Upper lobe of right lung (tissue), 1 donor: ENCODE data around the gene SLC38A8. TPM values are rescaled to one million over a fixed set of nuclear protein-coding genes. Genes with fewer than 3 reads are reported as not detected.

Experiments
- ATAC-seq: fragments of 200-7000 bp; cut with Tn5 transposase; one replicate; pipeline ENCODE4 v1.9.1; 2020; ENCODE audit warnings: mild to moderate bottlenecking, moderate library complexity
- DNase-seq: peaks from one replicate; pipeline ENCODE4 v3.0.0-alpha.2; 2020
- H3K27ac ChIP-seq: fragments of 200-600 bp; one replicate; pipeline ENCODE4 v1.8.0; 2022
- H3K27me3 ChIP-seq: fragments of 200-600 bp; one replicate; pipeline ENCODE4 v1.8.0; 2022; ENCODE audit warnings: mild to moderate bottlenecking
- H3K36me3 ChIP-seq: fragments of 200-600 bp; one replicate; pipeline ENCODE4 v1.8.0; 2022
- H3K4me1 ChIP-seq: fragments of 200-600 bp; one replicate; pipeline ENCODE4 v1.8.0; 2022
- H3K4me3 ChIP-seq: fragments of 200-600 bp; one replicate; pipeline ENCODE4 v1.8.0; 2022; ENCODE audit warnings: mild to moderate bottlenecking
- H3K9me3 ChIP-seq: fragments of 200-600 bp; one replicate; pipeline ENCODE4 v1.8.0; 2022
- intact Hi-C: fragments of 100-400 bp; cut with DNase I; formaldehyde crosslinking; loops from one replicate; pipeline ENCODE4 v1.11.0; 2022
- total RNA-seq: library from RNA; stranded (reverse); fragmentation: NEBNext Ultra II Directional; extraction: Animal tissue kit (Norgen Biotek cat#: 25700); gene quantifications from one replicate; pipeline ENCODE4 v1.2.1, GENCODE V29; 2021
- TF ChIP-seq, protein P1 (sequence below): fragments of 200-600 bp; IDR thresholded peaks from one replicate; pipeline ENCODE4 v1.8.0; 2022; ENCODE audit warnings: antibody characterized with exemption
- donor health status: DM: no; HTN: yes; CAD: no; lungs with severe emphysema.

Gene SLC38A8
- total RNA-seq, 1 donor from 2014 or later, result not detected

DNA sequence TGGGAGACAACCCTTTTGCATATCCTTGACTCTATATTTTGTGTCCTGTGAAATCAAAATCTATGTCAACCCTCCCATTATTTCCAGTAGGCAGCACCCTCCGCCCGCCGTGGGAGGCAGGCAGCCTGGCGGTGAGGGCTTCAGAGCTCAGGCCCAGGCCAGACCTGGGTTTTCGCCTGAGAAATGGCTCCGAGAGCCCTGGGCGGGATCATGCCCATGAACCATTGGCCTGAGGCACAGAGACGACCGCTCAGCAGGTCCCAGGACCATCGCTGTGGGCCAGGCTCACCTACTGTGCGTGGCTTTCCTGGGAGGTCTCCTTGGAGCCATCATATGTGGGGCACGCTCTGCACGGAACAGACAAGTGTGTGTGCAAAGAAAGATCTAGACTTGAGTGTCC, 6.3 kb upstream of the SLC38A8 start:
- intact Hi-C loops, result no loop called here
- DNase-seq (peak; percentile 48), ATAC-seq (no peak)
- no peaks in the 10 kb centered on the region for H3K27me3 ChIP-seq
- no peak overlapping the region for H3K27ac ChIP-seq
- peaks cover 36% of the 10 kb centered on the region for H3K36me3 ChIP-seq
- H3K4me3 ChIP-seq, result no peak overlapping the region
- no peaks in the 10 kb centered on the region for H3K9me3 ChIP-seq
- H3K4me1 ChIP-seq, result no peaks in the 10 kb centered on the region
- TF ChIP-seq, protein P1, sequence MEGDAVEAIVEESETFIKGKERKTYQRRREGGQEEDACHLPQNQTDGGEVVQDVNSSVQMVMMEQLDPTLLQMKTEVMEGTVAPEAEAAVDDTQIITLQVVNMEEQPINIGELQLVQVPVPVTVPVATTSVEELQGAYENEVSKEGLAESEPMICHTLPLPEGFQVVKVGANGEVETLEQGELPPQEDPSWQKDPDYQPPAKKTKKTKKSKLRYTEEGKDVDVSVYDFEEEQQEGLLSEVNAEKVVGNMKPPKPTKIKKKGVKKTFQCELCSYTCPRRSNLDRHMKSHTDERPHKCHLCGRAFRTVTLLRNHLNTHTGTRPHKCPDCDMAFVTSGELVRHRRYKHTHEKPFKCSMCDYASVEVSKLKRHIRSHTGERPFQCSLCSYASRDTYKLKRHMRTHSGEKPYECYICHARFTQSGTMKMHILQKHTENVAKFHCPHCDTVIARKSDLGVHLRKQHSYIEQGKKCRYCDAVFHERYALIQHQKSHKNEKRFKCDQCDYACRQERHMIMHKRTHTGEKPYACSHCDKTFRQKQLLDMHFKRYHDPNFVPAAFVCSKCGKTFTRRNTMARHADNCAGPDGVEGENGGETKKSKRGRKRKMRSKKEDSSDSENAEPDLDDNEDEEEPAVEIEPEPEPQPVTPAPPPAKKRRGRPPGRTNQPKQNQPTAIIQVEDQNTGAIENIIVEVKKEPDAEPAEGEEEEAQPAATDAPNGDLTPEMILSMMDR, result no peak

DNA sequence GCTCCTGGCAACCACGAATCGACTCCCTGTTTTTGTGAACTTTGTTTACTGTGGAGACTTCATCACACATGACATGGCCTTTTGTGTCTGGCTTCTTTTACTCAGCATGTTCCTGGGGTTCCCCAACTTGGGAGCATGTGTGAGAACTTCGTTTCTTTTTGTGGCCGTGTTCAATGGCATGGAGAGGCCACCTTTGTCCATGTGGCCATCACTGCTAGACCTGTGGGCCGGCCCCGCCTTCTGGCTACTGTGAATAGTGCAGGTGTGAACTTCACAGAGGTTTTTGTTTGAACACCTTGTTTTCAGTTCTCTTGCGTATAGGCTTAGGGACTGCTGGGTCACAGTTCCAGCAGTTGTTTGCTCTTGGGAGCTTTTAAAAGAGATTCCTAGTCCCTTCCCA, 5.7 kb upstream of the SLC38A8 start:
- Histone ChIP-seq H3K4me3 (no peak overlapping the region), H3K36me3 (peaks cover 30% of the 10 kb centered on the region), H3K27ac (no peak overlapping the region), H3K27me3 (no peaks in the 10 kb centered on the region), H3K4me1 (no peaks in the 10 kb centered on the region), H3K9me3 (no peaks in the 10 kb centered on the region)
- TF ChIP-seq, protein P1, result no peak
- ATAC-seq (no peak), DNase-seq (peak; percentile 59)
- intact Hi-C loops, result no loop called here

DNA sequence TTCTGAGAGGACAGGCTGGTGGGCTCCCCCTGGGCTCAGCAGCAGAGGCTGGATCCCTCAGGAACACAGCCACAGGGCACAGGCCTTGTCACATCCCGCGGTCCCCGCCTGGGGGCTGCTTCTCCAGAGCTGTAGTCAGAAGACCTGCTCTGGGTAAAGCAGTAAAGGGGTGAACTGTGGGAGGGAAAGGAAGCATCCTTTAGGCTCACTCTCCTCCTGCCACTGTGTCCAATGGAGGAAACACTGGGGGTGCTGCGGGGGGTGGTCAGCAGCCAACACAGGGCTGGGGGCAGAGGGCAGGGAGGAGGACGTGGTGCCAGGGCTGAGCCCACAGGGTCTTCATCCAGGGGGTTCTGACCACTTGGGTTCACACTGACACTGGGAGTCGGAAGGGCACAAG, 5.0 kb upstream of the SLC38A8 start:
- Histone ChIP-seq H3K9me3 (no peaks in the 10 kb centered on the region), H3K27ac (no peak overlapping the region), H3K36me3 (peaks cover 24% of the 10 kb centered on the region), H3K27me3 (peaks cover 2% of the 10 kb centered on the region), H3K4me1 (no peaks in the 10 kb centered on the region), H3K4me3 (no peak overlapping the region)
- TF ChIP-seq, protein P1, result no peak
- ATAC-seq (no peak), DNase-seq (peak; percentile 58)
- intact Hi-C loops, result no loop called here

DNA sequence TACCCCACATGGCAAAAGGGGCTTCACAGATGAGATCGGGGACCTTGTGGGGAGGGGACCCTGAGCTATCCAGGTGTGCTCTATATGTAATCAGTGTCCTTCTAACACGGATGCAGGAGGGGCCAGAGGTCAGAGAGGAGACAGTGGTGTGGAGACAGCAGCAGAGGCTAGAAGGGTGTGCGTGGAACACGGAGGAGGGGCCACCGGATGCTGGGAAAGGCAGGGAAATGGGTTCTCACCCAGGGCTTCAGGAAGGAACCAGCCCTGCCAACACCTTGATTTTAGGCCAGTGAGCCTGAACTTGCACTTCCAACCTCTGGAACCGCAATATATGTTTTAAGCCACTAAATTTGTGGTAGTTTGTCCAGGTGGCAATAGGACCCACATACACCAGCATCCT, 4.6 kb upstream of the SLC38A8 start:
- TF ChIP-seq, protein P1, result no peak
- no peak for ATAC-seq
- no peak overlapping the region for H3K4me3 ChIP-seq
- no peak overlapping the region for H3K27ac ChIP-seq
- peaks cover 20% of the 10 kb centered on the region for H3K36me3 ChIP-seq
- H3K9me3 ChIP-seq, result no peaks in the 10 kb centered on the region
- no peak for DNase-seq
- intact Hi-C loops, result no loop called here
- H3K27me3 ChIP-seq, result peaks cover 5% of the 10 kb centered on the region
- H3K4me1 ChIP-seq, result no peaks in the 10 kb centered on the region

DNA sequence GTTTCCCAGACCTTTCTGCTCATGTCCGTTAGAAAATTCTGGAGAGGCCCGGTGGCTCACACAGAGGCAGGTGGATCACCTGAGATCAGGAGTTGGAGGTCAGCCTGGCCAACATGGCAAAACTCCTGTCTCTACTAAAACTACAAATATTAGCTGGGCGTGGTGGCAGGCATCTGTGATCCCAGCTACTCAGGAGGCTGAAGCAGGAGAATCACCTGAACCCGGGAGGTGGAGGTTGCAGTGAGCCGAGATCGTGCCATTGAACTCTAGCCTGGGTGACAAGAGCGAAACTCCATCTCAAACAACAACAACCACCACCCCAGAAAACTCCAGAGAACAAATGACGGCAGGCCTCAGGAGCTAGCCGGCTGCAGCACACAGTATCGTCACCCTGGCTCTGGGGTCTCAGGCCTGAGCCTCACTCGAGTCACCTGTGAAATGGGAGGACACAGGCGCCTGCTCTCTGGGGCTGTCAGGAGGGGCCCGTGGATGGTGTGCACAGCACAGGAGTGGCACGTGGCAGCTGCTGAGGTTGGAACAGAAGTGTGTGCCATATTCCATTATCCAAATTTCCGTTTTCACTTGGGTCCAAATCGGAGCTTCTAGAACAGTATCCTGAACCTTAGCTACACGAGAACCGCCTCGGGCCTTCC, 3.3 kb upstream of the SLC38A8 start:
- intact Hi-C loops, result no loop called here
- H3K4me3 ChIP-seq, result no peak overlapping the region
- ATAC-seq (no peak), DNase-seq (peak; percentile 54)
- H3K4me1 ChIP-seq, result no peaks in the 10 kb centered on the region
- no peak overlapping the region for H3K27ac ChIP-seq
- H3K36me3 ChIP-seq, result peaks cover 17% of the 10 kb centered on the region
- TF ChIP-seq, protein P1, result no peak
- H3K9me3 ChIP-seq, result no peaks in the 10 kb centered on the region
- peaks cover 5% of the 10 kb centered on the region for H3K27me3 ChIP-seq
